Psoas muscle (tissue), 8 donors: ENCODE data around the gene CAMLG. TPM values are rescaled to one million over a fixed set of nuclear protein-coding genes. Genes with fewer than 3 reads are reported as not detected.
"Not testable (repeated sequence)": the region's sequence is repeated elsewhere in the genome, so short reads cannot be mapped to it uniquely, and the experiment has no call there.

Experiments used
- ATAC-seq, 4 donors: fragments of 200-7000 bp; cut with Tn5 transposase; one replicate each; pipeline ENCODE4 v1.9.1; 2020; ENCODE audit warnings: moderate library complexity in 3 of 4, mild to moderate bottlenecking in 2 of 4
- DNase-seq, 2 donors: peaks; one replicate each; pipeline ENCODE4 v3.0.0-alpha.2; 2020
- H3K27ac ChIP-seq: fragments of 200-600 bp; one replicate; pipeline ENCODE4 v1.8.0; 2022
- H3K27me3 ChIP-seq, 3 donors: fragments of 200-600 bp in 1 of 3; one replicate each; pipeline versions ENCODE4 v1.6.1 to v1.8.0; 2013 to 2022; ENCODE audit warnings: low read length in 2 of 3, mild to moderate bottlenecking in 2 of 3, moderate library complexity in 1 of 3; ENCODE audit not compliant: insufficient read depth in 3 of 3
- H3K36me3 ChIP-seq, 2 donors: fragments of 200-600 bp in 1 of 2; one replicate each; pipeline versions ENCODE4 v1.6.1 to v1.8.0; 2013 to 2022; ENCODE audit warnings: low read depth in 1 of 2, mild to moderate bottlenecking in 1 of 2, moderate library complexity in 1 of 2; ENCODE audit not compliant: insufficient read depth in 1 of 2
- H3K4me1 ChIP-seq: fragments of 200-600 bp; one replicate; pipeline ENCODE4 v1.8.0; 2022
- H3K4me3 ChIP-seq: fragments of 200-600 bp; one replicate; pipeline ENCODE4 v1.8.0; 2022; ENCODE audit warnings: mild to moderate bottlenecking
- H3K9me3 ChIP-seq: fragments of 200-600 bp; one replicate; pipeline ENCODE4 v1.8.0; 2022
- CTCF ChIP-seq: fragments of 200-600 bp; IDR thresholded peaks from one replicate; pipeline ENCODE4 v1.8.0; 2022; ENCODE audit warnings: antibody characterized with exemption
- WGBS, 3 donors: extraction: QIAGEN DNeasy Blood & Tissue Kit; methylation state at CpG; one replicate each; pipeline versions ENCODE4 v1.1.6 to v1.1.7; 2013; 5-methylcytosine and 5-hydroxymethylcytosine counted together
- intact Hi-C, 2 donors: fragments of 100-400 bp; cut with DNase I; formaldehyde crosslinking; loops; one replicate each; pipeline versions ENCODE4 v1.11.0 to v1.14.2; 2022
- long read RNA-seq, 2 donors: library from polyadenylated mRNA; unstranded; transcript quantifications; one replicate each; pipeline ENCODE4 v2.0.0, GENCODE V29; 2021
- polyA plus RNA-seq, 3 donors: library from polyadenylated mRNA; stranded (reverse); fragments of 200-250 nt; gene quantifications; one replicate each; pipeline ENCODE4 v1.2.3, GENCODE V29; 2013
- total RNA-seq, 4 donors: library from RNA; stranded (reverse); fragmentation: NEBNext Ultra II Directional in 2 of 4; extraction: Animal tissue kit (Norgen Biotek cat#: 25700) in 2 of 4; gene quantifications; one replicate each; pipeline versions ENCODE4 v1.2.1 to v1.2.4, GENCODE V29; 2021 to 2023
- donor health status: healthy with polysubstance abuse.
- donor health status: DM: no; HTN: no; CAD: no; lungs with moderate emphysema.
- donor health status: Bipolar disorder and iron deficiency.
- donor health status: healthy.
- donor health status: DM: yes; HTN: yes; CAD: no.
- donor health status: DM: no; HTN: no; CAD: no.
- donor health status: DM: no; HTN: no; CAD: no.
- donor health status: DM: yes; HTN: yes; CAD: no.

Gene CAMLG
- total RNA-seq = 10 to 100 TPM; 25.8 to 44.9 (median 29.6) TPM
- polyA plus RNA-seq = 10 to 100 TPM; 29.8 to 56.5 (median 48.1) TPM
- long read RNA-seq, donor 1, transcript CAMLG-201 (4 exons, 2,221 nt) = major isoform, 33 of 40 reads
- long read RNA-seq, donor 1, partial matches to known transcripts = 0 of 40 reads
- long read RNA-seq, donor 1, other reads (novel, unspliced or antisense) = 7 of 40 reads
- long read RNA-seq, donor 2, transcript CAMLG-202 (3 exons, 895 nt) = minor isoform, 12 of 100 reads
- long read RNA-seq, donor 2, transcript CAMLG-201 (4 exons, 2,221 nt) = major isoform, 71 of 100 reads
- long read RNA-seq, donor 2, partial matches to known transcripts = 3 of 100 reads
- long read RNA-seq, donor 2, other reads (novel, unspliced or antisense) = 14 of 100 reads

- ATAC-seq = peak; percentile 98 to 99 (median 99)
- intact Hi-C loops = loop anchor here in 1 of 2 donors (1.0 to 2.0 kb wide), 2 partner anchors 108 to 166 kb away; no protein-coding TSS in a partner anchor
- Histone ChIP-seq H3K9me3 (no peaks in the 10 kb centered on the region), H3K27me3 (no peaks in the 10 kb centered on the region), H3K36me3 (peaks cover 0 to 26% of the 10 kb centered on the region in 2 donors), H3K4me3 (peak within 1 kb of the TSS; percentile 96), H3K4me1 (peaks cover 13% of the 10 kb centered on the region), H3K27ac (peak within 1 kb of the TSS; percentile 97)
- 0 to 1% (median 1%) methylated on average over 58 to 66 of the region's 66 CpGs for WGBS, 3 donors
- peak; percentile 37 for TF ChIP-seq CTCF
- peak; percentile 99 for DNase-seq
These were observed at the start of gene CAMLG for GRCh38 chr5:134738133-134738962. Gene CAMLG (plus strand): TSS chr5:134738548. CDS start chr5:134738621, 73 bp downstream.

GRCh38 chr5:134690144-134690543 lies 48.2 kb upstream of the CAMLG start:
- peak in 3 of 4 donors; percentile 49 to 58 (median 54) for ATAC-seq
- H3K4me3 ChIP-seq, H3K9me3 ChIP-seq, H3K27me3 ChIP-seq, H3K27ac ChIP-seq, DNase-seq, H3K4me1 ChIP-seq, intact Hi-C loops: not testable (repeated sequence)
- WGBS, 3 donors = 94 to 97% (median 94%) methylated on average over 8 of the region's 8 CpGs
- peaks cover 22 to 97% of the 10 kb centered on the region in 2 donors for H3K36me3 ChIP-seq

- H3K36me3 ChIP-seq = peaks cover 22 to 97% of the 10 kb centered on the region in 2 donors
- no peaks in the 10 kb centered on the region for H3K9me3 ChIP-seq
- H3K27me3 ChIP-seq = no peaks in the 10 kb centered on the region
- intact Hi-C loops = no loop called here
- DNase-seq = no peak
- TF ChIP-seq CTCF = no peak
- no peaks in the 10 kb centered on the region for H3K4me1 ChIP-seq
- no peak overlapping the region for H3K27ac ChIP-seq
- no peak for ATAC-seq
- H3K4me3 ChIP-seq = no peak overlapping the region
These were observed 45.6 kb upstream of the CAMLG start for GRCh38 chr5:134692722-134693121.

GRCh38 chr5:134708301-134708700 lies 30.0 kb upstream of the CAMLG start:
- H3K4me3 ChIP-seq = no peak overlapping the region
- H3K36me3 ChIP-seq = peaks cover 11 to 97% of the 10 kb centered on the region in 2 donors
- no peak overlapping the region for H3K27ac ChIP-seq
- ATAC-seq = no peak
- no peaks in the 10 kb centered on the region for H3K9me3 ChIP-seq
- DNase-seq = no peak
- H3K4me1 ChIP-seq = no peaks in the 10 kb centered on the region
- no peak for TF ChIP-seq CTCF
- WGBS, 3 donors = 94 to 97% (median 95%) methylated on average over 1 of the region's 1 CpG
- intact Hi-C loops = loop anchor here (5.0 to 10.0 kb wide), 2 partner anchors 46 to 86 kb away; no protein-coding TSS in a partner anchor
- no peaks in the 10 kb centered on the region for H3K27me3 ChIP-seq

- WGBS, 3 donors = 92 to 94% (median 94%) methylated on average over 5 of the region's 5 CpGs
- H3K4me1 ChIP-seq = no peaks in the 10 kb centered on the region
- intact Hi-C loops = loop anchor here in 1 of 2 donors (5.0 kb wide), 1 partner anchor 42 kb away; no protein-coding TSS in a partner anchor
- peaks cover 11 to 97% of the 10 kb centered on the region in 2 donors for H3K36me3 ChIP-seq
- TF ChIP-seq CTCF = no peak
- no peak overlapping the region for H3K27ac ChIP-seq
- H3K9me3 ChIP-seq = no peaks in the 10 kb centered on the region
- H3K4me3 ChIP-seq = no peak overlapping the region
- DNase-seq = no peak
- no peak for ATAC-seq
- no peaks in the 10 kb centered on the region for H3K27me3 ChIP-seq
These were observed 24.2 kb upstream of the CAMLG start for GRCh38 chr5:134714120-134714519.
